ENCODE data around the gene VMP1. TPM values are rescaled to one million over a fixed set of nuclear protein-coding genes. Genes with fewer than 3 reads are reported as not detected.

Gene VMP1
- total RNA-seq, 2 donors from 2014 or later, result 48.0 to 63.4 TPM

GRCh38 chr17:59746849-59747445 is 39.5 kb downstream of the VMP1 start:
- H3K27ac ChIP-seq, result no peak overlapping the region
- H3K4me1 ChIP-seq, result no peaks in the 10 kb centered on the region
- TF ChIP-seq CTCF (IDR thresholded peaks at IDR 0.05), result peak; percentile 47 to 71
- no peaks in the 10 kb centered on the region for H3K27me3 ChIP-seq
- H3K9me3 ChIP-seq, result no peaks in the 10 kb centered on the region
- DNase-seq (ENCODE audit: low spot score), result no peak
- no peak overlapping the region for H3K4me3 ChIP-seq
- H3K36me3 ChIP-seq, result no peaks in the 10 kb centered on the region

GRCh38 chr17:59748591-59748990 is 41.1 kb downstream of the VMP1 start:
- Histone ChIP-seq H3K27me3 (no peaks in the 10 kb centered on the region), H3K4me3 (no peak overlapping the region), H3K9me3 (no peaks in the 10 kb centered on the region), H3K4me1 (no peaks in the 10 kb centered on the region), H3K27ac (no peak overlapping the region), H3K36me3 (no peaks in the 10 kb centered on the region)
- no peak for DNase-seq (ENCODE audit: low spot score)
- TF ChIP-seq CTCF (IDR thresholded peaks at IDR 0.05), result no peak

GRCh38 chr17:59751955-59752413 is 44.5 kb downstream of the VMP1 start:
- H3K27me3 ChIP-seq, result no peaks in the 10 kb centered on the region
- no peak for TF ChIP-seq CTCF (IDR thresholded peaks at IDR 0.05)
- no peaks in the 10 kb centered on the region for H3K36me3 ChIP-seq
- no peak for DNase-seq (ENCODE audit: low spot score)
- no peak overlapping the region for H3K4me3 ChIP-seq
- no peaks in the 10 kb centered on the region for H3K9me3 ChIP-seq
- H3K4me1 ChIP-seq, result no peaks in the 10 kb centered on the region
- no peak overlapping the region for H3K27ac ChIP-seq

GRCh38 chr17:59752446-59752845 is 45.0 kb downstream of the VMP1 start:
- no peak overlapping the region for H3K27ac ChIP-seq
- no peaks in the 10 kb centered on the region for H3K36me3 ChIP-seq
- no peak for TF ChIP-seq CTCF (IDR thresholded peaks at IDR 0.05)
- no peaks in the 10 kb centered on the region for H3K4me1 ChIP-seq
- H3K9me3 ChIP-seq, result no peaks in the 10 kb centered on the region
- H3K4me3 ChIP-seq, result no peak overlapping the region
- no peaks in the 10 kb centered on the region for H3K27me3 ChIP-seq
- DNase-seq (ENCODE audit: low spot score), result no peak

- Histone ChIP-seq H3K4me3 (no peak overlapping the region), H3K4me1 (no peaks in the 10 kb centered on the region)
These were observed 45.5 kb downstream of the VMP1 start for GRCh38 chr17:59752922-59753321.

More at GRCh38 chr17:59752922-59753321, 45.5 kb downstream of the VMP1 start:
- Histone ChIP-seq H3K36me3 (no peaks in the 10 kb centered on the region), H3K27me3 (no peaks in the 10 kb centered on the region), H3K27ac (no peak overlapping the region), H3K9me3 (no peaks in the 10 kb centered on the region)
- no peak for DNase-seq (ENCODE audit: low spot score)
- no peak for TF ChIP-seq CTCF (IDR thresholded peaks at IDR 0.05)
